GM12878 (cell line): ENCODE measurements around the gene EXOSC2. TPM values are rescaled to one million over a fixed set of nuclear protein-coding genes. Genes with fewer than 3 reads are reported as not detected.

Source experiments
- ATAC-seq: fragments of 200-7000 bp; cut with Tn5 transposase; 3 replicates; pipeline ENCODE4 v1.9.1; 2020; ENCODE audit warnings: mild to moderate bottlenecking, moderate library complexity
- BruUV-seq: library from RNA; stranded (reverse); fragments of 400-500 nt; replicated peaks from 2 replicates; lab custom pipeline; 2021; lab: Mats Ljungman, UMichigan
- CTCF ChIA-PET: fragments of 300-600 bp; sonication (Branson Sonifier 250); formaldehyde crosslinking; extraction: SDS; loops from one replicate; lab custom pipeline; 2021; ENCODE audit warnings: inconsistent platforms; lab: Yijun Ruan, JAX
- POLR2A ChIA-PET: fragments of 350-600 bp; formaldehyde crosslinking; extraction: SDS; loops from one replicate; lab custom pipeline; 2021; ENCODE audit warnings: inconsistent platforms; lab: Charles Lee
- RAD21 ChIA-PET: fragments of 300-600 bp; sonication (Branson Sonifier 250); formaldehyde crosslinking; loops from one replicate; lab custom pipeline; 2023; ENCODE audit warnings: antibody characterized with exemption; ENCODE audit not compliant: unreplicated experiment; lab: Charles Lee
- SMC1A ChIA-PET: fragments of 300-600 bp; sonication (Branson Sonifier 250); formaldehyde crosslinking; loops from one replicate; lab custom pipeline; 2023; ENCODE audit not compliant: unreplicated experiment, uncharacterized antibody; lab: Charles Lee
- DNase-seq: peaks from one replicate; pipeline ENCODE4 v3.0.0-alpha.2; 2011; ENCODE audit warnings: low read depth, low spot score
- FAIRE-seq: peaks from 3 replicates; lab custom pipeline; 2011; peaks lifted over from hg19 to GRCh38; lab: Jason Lieb, UNC
- H2AFZ ChIP-seq: 2 replicates; pipeline ENCODE4 v1.6.0; 2011; ENCODE audit warnings: low read depth, low read length, control low read depth; ENCODE audit not compliant: control insufficient read depth
- H3K27ac ChIP-seq: 2 replicates; pipeline ENCODE4 v1.5.1; 2011; ENCODE audit warnings: control low read depth; ENCODE audit not compliant: control insufficient read depth, insufficient read depth
- H3K27me3 ChIP-seq, 2 experiments: replicated peaks in 1 of 2; 2 replicates each; pipeline versions ENCODE4 v1.6.0 to v1.6.1; 2011; ENCODE audit warnings: low read length in 1 of 2; ENCODE audit not compliant: control insufficient read depth in 2 of 2, insufficient read depth in 2 of 2
- H3K36me3 ChIP-seq, 2 experiments: 2 replicates each; pipeline ENCODE4 v1.5.1; 2011; ENCODE audit warnings: low read length in 1 of 2; ENCODE audit not compliant: control insufficient read depth in 2 of 2, insufficient read depth in 2 of 2
- H3K4me1 ChIP-seq: 2 replicates; pipeline ENCODE4 v1.6.1; 2011; ENCODE audit warnings: mild to moderate bottlenecking, low read length, moderate library complexity, mixed read lengths; ENCODE audit not compliant: control insufficient read depth, insufficient read depth
- H3K4me2 ChIP-seq: 2 replicates; pipeline ENCODE4 v1.6.0; 2011; ENCODE audit warnings: control low read depth; ENCODE audit not compliant: control insufficient read depth, insufficient read depth
- H3K4me3 ChIP-seq: fragments of 200-600 bp; sonication (generic); 2 replicates; pipeline ENCODE4 v1.5.1; 2016
- H3K79me2 ChIP-seq: 2 replicates; pipeline ENCODE4 v1.6.0; 2011; ENCODE audit warnings: low read length; ENCODE audit not compliant: control insufficient read depth, insufficient read depth
- H3K9ac ChIP-seq: 2 replicates; pipeline ENCODE4 v1.8.0; 2011; ENCODE audit warnings: low read length, control low read depth, mixed read lengths; ENCODE audit not compliant: control insufficient read depth, insufficient read depth
- H3K9me3 ChIP-seq: replicated peaks from 3 replicates; pipeline ENCODE4 v1.5.1; 2011; ENCODE audit warnings: mild to moderate bottlenecking, low read length; ENCODE audit not compliant: control insufficient read depth, insufficient read depth
- H4K20me1 ChIP-seq: 2 replicates; pipeline ENCODE4 v1.6.0; 2011; ENCODE audit not compliant: control insufficient read depth, insufficient read depth
- JUNB ChIP-seq: IDR thresholded peaks from 2 replicates; pipeline ENCODE4 v1.6.1; 2016; ENCODE audit warnings: antibody characterized with exemption, mild to moderate bottlenecking
- MTA3 ChIP-seq: IDR thresholded peaks from 2 replicates; pipeline ENCODE4 v1.6.1; 2012; ENCODE audit warnings: low read length, inconsistent platforms, borderline replicate concordance
- MYB ChIP-seq: fragments of 150-350 bp; IDR thresholded peaks from 2 replicates; pipeline ENCODE4 v1.6.1; 2014; ENCODE audit warnings: mild to moderate bottlenecking, low read depth, low read length, borderline replicate concordance
- RAD21 ChIP-seq: IDR thresholded peaks from 2 replicates; pipeline ENCODE4 v1.6.1; 2011; ENCODE audit warnings: mild to moderate bottlenecking, low read depth, low read length, moderate library complexity; ENCODE audit not compliant: insufficient read depth
- RCOR1 ChIP-seq: conservative IDR thresholded peaks from 2 replicates; pipeline ENCODE4 v1.6.1; 2012; ENCODE audit warnings: low read depth, low read length, improper control_type of control experiment
- STAT3 ChIP-seq: IDR thresholded peaks from 2 replicates; pipeline ENCODE4 v1.6.1; 2011; ENCODE audit warnings: low read depth, low read length, improper control_type of control experiment
- WGBS: methylation state at CpG from one replicate; pipeline ENCODE4 v1.1.6; 2016; ENCODE audit warnings: low lambda C conversion rate; ENCODE audit not compliant: insufficient replicate concordance, insufficient coverage; ENCODE audit errors: missing lambda C conversion rate; 5-methylcytosine and 5-hydroxymethylcytosine counted together
- in situ Hi-C: fragments of 300-500 bp; cut with MboI; formaldehyde crosslinking; loops from 9 replicates; pipeline ENCODE4 v1.14.3; 2018; ENCODE audit warnings: mixed read lengths
- intact Hi-C: fragments of 100-400 bp; cut with micrococcal nuclease; formaldehyde crosslinking; loops from one replicate; pipeline ENCODE4 v1.14.2; 2022; ENCODE audit not compliant: unreplicated experiment
- polyA plus RNA-seq, 11 experiments: library from polyadenylated mRNA; depleted of rRNA in 4 of 11; unstranded in 6 of 11; stranded (reverse) in 5 of 11; fragments of >200 nt; fragmentation: Nextera tagmentation in 4 of 11; fragmentation: Illumina TruSeq in 1 of 11; extraction: Ambion mirVana in 4 of 11; extraction: Trizol in 1 of 11; gene quantifications; 1 replicate in 1 of 11; 2 replicates in 10 of 11; pipeline versions ENCODE4 v1.2.1 to v1.2.3, GENCODE V29; 2011 to 2016; ENCODE audit warnings: inconsistent platforms in 2 of 11, missing spikeins in 2 of 11, low read depth in 1 of 11
- total RNA-seq, 4 experiments: library from RNA; depleted of rRNA in 3 of 4; stranded (reverse); fragments of >200 nt in 3 of 4; fragmentation: Illumina TruSeq in 1 of 4; extraction: Trizol in 1 of 4; gene quantifications; 2 replicates each; pipeline versions ENCODE4 v1.2.1 to v1.2.3, GENCODE V29; 2013 to 2021
- TF ChIP-seq, protein P1 (sequence below): fragments of 150-350 bp; IDR thresholded peaks from 2 replicates; pipeline ENCODE4 v1.6.1; 2016; ENCODE audit warnings: low read depth, low read length
- TF ChIP-seq, protein P2 (sequence below): IDR thresholded peaks from 2 replicates; pipeline ENCODE4 v1.6.1; 2012; ENCODE audit warnings: low read depth, low read length, improper control_type of control experiment
- TF ChIP-seq, protein P3 (sequence below): fragments of 450-650 bp; IDR thresholded peaks from 2 replicates; pipeline ENCODE4 v1.6.1; 2017; ENCODE audit warnings: mild to moderate bottlenecking, moderate library complexity

EXOSC2 gene
- total and polyA plus RNA-seq, 10 of the 15 experiments (the other 5 are each of a cell fraction or from before 2014, with no cell fraction given) = 26.3 to 55.0 (median 48.0) TPM

GRCh38 chr9:130728721-130729120 lies 35.1 kb downstream of the EXOSC2 start:
- ATAC-seq = no peak
- Histone ChIP-seq H3K4me2 (no peak overlapping the region), H3K27ac (no peak overlapping the region), H3K27me3 (no peaks in the 10 kb centered on the region), H3K9me3 (no peaks in the 10 kb centered on the region), H4K20me1 (no peaks in the 10 kb centered on the region), H3K4me1 (no peaks in the 10 kb centered on the region), H2AFZ (no peak overlapping the region), H3K4me3 (no peak overlapping the region), H3K9ac (no peak overlapping the region), H3K79me2 (no peaks in the 10 kb centered on the region; the same call in 1 of the 2 replicates), H3K36me3 (no peaks in the 10 kb centered on the region; a peak in 1 of 4 replicates)
- ChIA-PET CTCF (interaction anchor here (0.7 kb wide), 1 partner anchor 417 kb away, joined by 3 read pairs; no protein-coding TSS in a partner anchor), RAD21 (no interaction called here), POLR2A (no interaction called here), SMC1A (no interaction called here)
- no peak for DNase-seq
- intact Hi-C loops (no loop called here), in situ Hi-C loops (no loop called here)
- no TSS peak for BruUV-seq
- 34% methylated on average over 3 of the region's 3 CpGs for WGBS
- no peak for FAIRE-seq
- no peak for TF ChIP-seq RAD21
- peak; percentile 24; the same call in 1 of the 2 replicates for TF ChIP-seq JUNB
- no peak for TF ChIP-seq MTA3
- TF ChIP-seq STAT3 = no peak
- no peak for TF ChIP-seq MYB
- TF ChIP-seq, all 136 proteins: peak for 1

GRCh38 chr9:130729145-130729544 lies 35.6 kb downstream of the EXOSC2 start:
- no peak overlapping the region for H3K4me2 ChIP-seq
- H4K20me1 ChIP-seq = no peaks in the 10 kb centered on the region
- H3K79me2 ChIP-seq = no peaks in the 10 kb centered on the region; the same call in 1 of the 2 replicates
- RAD21 ChIA-PET = no interaction called here
- H3K9me3 ChIP-seq = no peaks in the 10 kb centered on the region
- no peak overlapping the region for H3K27ac ChIP-seq
- SMC1A ChIA-PET = no interaction called here
- no peaks in the 10 kb centered on the region; a peak in 1 of 4 replicates for H3K36me3 ChIP-seq
- no TSS peak for BruUV-seq
- POLR2A ChIA-PET = no interaction called here
- H3K9ac ChIP-seq = no peak overlapping the region
- in situ Hi-C loops = no loop called here
- no peak overlapping the region for H2AFZ ChIP-seq
- H3K27me3 ChIP-seq = no peaks in the 10 kb centered on the region
- DNase-seq (no peak), FAIRE-seq (no peak), ATAC-seq (no peak)
- intact Hi-C loops = no loop called here
- no peaks in the 10 kb centered on the region for H3K4me1 ChIP-seq
- H3K4me3 ChIP-seq = no peak overlapping the region
- CTCF ChIA-PET = no interaction called here
- WGBS = 100% methylated on average over 2 of the region's 2 CpGs
- no peak for TF ChIP-seq RCOR1
- TF ChIP-seq, protein P1, sequence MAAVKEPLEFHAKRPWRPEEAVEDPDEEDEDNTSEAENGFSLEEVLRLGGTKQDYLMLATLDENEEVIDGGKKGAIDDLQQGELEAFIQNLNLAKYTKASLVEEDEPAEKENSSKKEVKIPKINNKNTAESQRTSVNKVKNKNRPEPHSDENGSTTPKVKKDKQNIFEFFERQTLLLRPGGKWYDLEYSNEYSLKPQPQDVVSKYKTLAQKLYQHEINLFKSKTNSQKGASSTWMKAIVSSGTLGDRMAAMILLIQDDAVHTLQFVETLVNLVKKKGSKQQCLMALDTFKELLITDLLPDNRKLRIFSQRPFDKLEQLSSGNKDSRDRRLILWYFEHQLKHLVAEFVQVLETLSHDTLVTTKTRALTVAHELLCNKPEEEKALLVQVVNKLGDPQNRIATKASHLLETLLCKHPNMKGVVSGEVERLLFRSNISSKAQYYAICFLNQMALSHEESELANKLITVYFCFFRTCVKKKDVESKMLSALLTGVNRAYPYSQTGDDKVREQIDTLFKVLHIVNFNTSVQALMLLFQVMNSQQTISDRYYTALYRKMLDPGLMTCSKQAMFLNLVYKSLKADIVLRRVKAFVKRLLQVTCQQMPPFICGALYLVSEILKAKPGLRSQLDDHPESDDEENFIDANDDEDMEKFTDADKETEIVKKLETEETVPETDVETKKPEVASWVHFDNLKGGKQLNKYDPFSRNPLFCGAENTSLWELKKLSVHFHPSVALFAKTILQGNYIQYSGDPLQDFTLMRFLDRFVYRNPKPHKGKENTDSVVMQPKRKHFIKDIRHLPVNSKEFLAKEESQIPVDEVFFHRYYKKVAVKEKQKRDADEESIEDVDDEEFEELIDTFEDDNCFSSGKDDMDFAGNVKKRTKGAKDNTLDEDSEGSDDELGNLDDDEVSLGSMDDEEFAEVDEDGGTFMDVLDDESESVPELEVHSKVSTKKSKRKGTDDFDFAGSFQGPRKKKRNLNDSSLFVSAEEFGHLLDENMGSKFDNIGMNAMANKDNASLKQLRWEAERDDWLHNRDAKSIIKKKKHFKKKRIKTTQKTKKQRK = no peak
- TF ChIP-seq, protein P2, sequence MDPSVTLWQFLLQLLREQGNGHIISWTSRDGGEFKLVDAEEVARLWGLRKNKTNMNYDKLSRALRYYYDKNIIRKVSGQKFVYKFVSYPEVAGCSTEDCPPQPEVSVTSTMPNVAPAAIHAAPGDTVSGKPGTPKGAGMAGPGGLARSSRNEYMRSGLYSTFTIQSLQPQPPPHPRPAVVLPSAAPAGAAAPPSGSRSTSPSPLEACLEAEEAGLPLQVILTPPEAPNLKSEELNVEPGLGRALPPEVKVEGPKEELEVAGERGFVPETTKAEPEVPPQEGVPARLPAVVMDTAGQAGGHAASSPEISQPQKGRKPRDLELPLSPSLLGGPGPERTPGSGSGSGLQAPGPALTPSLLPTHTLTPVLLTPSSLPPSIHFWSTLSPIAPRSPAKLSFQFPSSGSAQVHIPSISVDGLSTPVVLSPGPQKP = no peak
- TF ChIP-seq, protein P3, sequence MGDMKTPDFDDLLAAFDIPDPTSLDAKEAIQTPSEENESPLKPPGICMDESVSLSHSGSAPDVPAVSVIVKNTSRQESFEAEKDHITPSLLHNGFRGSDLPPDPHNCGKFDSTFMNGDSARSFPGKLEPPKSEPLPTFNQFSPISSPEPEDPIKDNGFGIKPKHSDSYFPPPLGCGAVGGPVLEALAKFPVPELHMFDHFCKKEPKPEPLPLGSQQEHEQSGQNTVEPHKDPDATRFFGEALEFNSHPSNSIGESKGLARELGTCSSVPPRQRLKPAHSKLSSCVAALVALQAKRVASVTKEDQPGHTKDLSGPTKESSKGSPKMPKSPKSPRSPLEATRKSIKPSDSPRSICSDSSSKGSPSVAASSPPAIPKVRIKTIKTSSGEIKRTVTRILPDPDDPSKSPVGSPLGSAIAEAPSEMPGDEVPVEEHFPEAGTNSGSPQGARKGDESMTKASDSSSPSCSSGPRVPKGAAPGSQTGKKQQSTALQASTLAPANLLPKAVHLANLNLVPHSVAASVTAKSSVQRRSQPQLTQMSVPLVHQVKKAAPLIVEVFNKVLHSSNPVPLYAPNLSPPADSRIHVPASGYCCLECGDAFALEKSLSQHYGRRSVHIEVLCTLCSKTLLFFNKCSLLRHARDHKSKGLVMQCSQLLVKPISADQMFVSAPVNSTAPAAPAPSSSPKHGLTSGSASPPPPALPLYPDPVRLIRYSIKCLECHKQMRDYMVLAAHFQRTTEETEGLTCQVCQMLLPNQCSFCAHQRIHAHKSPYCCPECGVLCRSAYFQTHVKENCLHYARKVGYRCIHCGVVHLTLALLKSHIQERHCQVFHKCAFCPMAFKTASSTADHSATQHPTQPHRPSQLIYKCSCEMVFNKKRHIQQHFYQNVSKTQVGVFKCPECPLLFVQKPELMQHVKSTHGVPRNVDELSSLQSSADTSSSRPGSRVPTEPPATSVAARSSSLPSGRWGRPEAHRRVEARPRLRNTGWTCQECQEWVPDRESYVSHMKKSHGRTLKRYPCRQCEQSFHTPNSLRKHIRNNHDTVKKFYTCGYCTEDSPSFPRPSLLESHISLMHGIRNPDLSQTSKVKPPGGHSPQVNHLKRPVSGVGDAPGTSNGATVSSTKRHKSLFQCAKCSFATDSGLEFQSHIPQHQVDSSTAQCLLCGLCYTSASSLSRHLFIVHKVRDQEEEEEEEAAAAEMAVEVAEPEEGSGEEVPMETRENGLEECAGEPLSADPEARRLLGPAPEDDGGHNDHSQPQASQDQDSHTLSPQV = no peak
